Bone marrow (tissue), 2 donors: ENCODE data around the gene FBXW7.

Experiments
- DNase-seq, 2 donors: peaks; one replicate each; lab custom pipeline; 2025; lab: John Stamatoyannopoulos, UW

Gene FBXW7

GRCh38 chr4:152328582-152328981 lies 207.3 kb downstream of the FBXW7 start:
- no peak for DNase-seq

DNA sequence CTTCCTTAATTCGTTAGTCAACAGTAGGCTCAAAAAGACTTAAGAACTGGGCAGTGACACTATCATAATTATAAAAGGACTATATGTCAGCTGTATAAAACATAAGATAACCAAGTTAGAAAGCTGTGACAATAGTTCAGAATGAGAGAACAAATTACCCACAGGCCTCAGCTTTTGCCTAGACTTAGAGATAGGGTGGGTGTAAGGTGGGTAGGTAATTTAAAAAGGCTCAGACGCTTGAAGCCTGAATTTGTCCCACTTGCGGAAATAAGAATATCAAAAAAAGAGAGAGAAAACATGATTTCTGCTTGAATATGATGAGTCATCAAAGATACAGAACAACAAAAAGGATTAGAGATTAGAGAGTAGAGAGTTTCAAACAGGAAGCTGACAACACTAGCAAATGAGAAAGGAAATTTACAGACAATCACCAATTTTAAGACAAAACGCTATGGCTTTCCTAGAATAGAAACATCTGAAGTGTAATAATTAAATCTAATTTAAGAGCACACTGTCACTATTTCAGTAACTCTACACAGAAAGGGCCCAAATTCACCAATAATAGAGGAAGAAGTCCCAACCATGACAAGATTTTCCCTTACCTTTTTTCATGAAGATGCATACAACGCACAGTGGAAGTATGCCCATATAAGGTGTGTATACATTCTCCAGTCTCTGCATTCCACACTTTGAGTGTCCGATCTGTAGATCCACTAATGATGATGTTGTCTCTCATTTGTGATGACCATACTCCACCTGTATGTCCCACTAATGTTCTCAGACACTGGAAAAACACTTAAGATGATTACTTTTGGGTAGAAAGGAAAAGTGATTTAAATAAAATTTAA lies 208.1 kb downstream of the FBXW7 start:
- DNase-seq: no peak

DNA sequence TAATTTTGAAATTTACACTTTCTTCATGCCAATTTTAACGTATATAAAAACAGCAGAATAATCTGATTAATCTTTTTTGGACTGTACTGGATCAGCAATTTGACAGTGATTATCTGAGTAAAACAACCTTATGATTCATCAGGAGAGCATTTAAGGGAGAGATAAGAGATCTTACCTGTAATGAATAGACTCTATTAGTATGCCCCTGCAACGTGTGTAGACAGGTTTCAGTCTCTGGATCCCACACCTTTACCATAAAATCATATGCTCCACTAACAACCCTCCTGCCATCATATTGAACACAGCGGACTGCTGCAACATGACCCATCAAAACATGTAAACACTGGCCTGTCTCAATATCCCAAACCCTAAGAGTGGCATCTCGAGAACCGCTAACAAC lies 210.1 kb downstream of the FBXW7 start:
- DNase-seq: no peak

DNA sequence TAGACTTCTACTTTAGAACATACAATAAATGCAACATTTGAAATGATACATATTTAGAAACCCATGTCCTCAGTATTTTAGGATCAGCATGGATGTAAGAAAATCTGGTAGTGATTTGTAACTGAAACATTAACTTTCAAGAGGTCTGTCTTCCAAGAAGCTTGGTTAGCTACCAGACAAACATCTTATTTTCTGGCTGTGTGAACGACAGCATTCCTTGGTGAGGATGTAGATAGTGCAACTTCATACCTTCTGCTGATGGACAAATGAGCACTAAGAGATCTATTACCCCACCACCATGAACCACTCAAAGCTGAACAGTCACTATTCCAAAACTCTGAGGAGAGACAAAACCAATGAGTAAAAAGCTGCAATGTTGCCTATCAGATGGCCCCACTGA lies 212.7 kb downstream of the FBXW7 start:
- no peak for DNase-seq

- no peak for DNase-seq
Measured at GRCh38 chr4:152322656-152323055, 213.2 kb downstream of the FBXW7 start.

DNA sequence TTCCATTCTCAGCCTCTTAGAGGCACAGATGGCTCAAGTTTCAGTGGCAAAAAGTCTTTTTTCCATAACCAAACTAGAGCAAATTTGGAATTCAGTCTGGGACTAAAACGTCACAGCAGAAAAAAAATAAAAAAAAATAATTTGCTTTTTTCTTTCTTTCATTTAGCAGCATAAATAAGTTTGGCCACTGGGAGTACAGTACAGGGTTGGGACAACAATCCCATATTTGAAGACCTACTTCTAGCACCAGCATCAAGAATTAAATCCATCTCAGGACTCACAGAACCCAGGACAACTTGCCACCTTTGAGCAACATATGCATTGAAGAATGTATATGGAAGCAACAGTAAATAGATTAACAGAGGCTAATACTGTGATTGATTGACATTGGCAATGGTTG lies 214.0 kb downstream of the FBXW7 start:
- no peak for DNase-seq

DNA sequence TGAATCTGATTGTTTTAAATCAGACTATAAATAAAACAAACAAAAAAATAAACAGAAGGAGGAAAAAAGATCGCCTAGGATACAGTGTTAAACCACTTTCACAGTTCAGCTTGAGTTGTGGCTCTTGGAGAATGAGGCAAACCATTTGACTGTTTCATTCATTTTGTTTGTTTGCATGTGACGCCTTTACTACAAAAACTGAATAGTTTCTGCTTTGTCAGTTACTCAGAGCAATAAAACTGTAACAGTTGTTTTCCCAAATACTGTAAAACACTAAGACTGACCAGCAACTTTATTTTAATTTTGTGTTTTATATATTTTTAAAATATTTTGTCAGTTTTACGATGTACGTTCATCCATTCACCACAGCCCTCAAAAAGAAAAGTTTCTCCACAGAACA lies 214.5 kb downstream of the FBXW7 start:
- no peak for DNase-seq

DNA sequence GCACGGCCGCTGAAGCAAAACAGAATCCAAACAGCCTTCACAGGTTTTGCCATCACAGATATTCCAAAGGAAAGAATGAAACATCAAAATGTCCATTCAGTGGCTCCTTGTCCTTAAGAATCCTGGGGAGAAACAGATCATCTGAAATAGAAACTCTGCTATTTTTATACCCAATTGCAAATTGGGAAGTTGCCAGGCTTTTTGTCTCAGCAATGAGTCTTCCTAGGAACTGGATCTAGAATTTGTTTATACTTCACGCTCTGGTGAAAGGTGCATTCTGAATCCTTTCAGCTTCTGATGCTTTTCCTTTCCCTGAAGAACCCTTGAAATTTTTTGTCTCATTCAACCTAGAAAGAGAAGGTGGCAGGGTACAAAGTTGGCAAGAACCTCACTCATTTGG lies 218.9 kb downstream of the FBXW7 start:
- DNase-seq: no peak

GRCh38 chr4:152310257-152310656 lies 225.6 kb downstream of the FBXW7 start:
- no peak for DNase-seq

DNA sequence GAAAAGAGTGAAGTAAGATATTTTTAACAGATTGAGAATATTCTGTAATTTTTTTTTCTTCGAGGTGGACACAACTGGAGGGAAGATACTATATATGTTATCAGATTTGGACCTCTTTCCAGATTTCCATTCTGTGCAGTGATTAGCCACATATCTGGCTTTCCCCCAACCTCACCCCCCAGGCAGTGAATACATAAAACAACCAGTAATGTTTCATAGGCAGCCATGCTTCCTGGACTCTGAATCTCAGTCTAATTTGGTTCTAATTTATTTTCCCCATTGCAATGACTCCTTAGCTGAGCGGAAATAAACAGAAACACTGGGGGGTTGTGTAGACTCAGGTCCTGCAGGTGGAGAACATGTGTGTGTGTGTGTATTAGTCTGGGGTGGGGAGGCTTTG lies 226.5 kb downstream of the FBXW7 start:
- no peak for DNase-seq

GRCh38 chr4:152308951-152309350 lies 226.9 kb downstream of the FBXW7 start:
- no peak for DNase-seq

DNA sequence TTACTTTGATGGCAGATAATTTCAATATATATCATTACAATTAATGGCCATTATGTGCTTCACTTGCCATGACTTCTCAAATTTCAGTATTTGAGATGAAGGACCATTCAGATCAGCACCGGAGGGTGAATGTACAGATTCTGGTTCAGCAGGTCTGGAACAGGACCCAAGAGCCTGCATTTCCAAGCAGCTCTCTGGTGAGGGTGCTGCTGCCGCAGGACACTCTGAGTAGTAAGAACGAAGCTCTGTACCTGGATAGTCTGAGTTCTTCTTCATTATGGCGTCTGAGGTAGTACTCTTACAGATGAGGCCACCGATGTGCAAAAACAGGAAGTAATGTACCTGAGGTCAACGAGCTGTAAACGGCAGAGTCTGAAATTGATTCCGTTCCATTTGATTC lies 228.2 kb downstream of the FBXW7 start:
- DNase-seq: no peak

- DNase-seq: no peak
Measured at GRCh38 chr4:152306541-152306940, 229.4 kb downstream of the FBXW7 start.

GRCh38 chr4:152304220-152304619 lies 231.7 kb downstream of the FBXW7 start:
- DNase-seq: no peak

DNA sequence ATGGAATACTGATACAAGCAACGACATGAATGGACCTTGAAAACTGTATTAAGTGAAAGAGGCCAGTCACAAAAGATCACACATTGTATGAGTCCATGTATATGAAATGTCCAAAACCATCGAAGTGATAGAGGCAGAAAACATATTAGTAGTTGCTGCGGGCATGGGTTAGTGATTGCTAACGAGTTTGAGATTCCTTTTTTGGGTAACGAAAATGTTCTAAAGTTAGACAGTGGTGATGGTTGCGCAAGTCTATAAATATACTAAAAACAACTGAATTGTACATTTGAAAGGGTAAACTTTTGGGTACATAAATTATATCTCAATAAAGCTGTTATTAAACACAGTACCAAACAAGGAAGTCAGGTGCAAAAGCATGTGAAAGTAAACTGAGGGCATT lies 234.5 kb downstream of the FBXW7 start:
- no peak for DNase-seq

- no peak for DNase-seq
Measured at GRCh38 chr4:152299553-152299952, 236.3 kb downstream of the FBXW7 start.

DNA sequence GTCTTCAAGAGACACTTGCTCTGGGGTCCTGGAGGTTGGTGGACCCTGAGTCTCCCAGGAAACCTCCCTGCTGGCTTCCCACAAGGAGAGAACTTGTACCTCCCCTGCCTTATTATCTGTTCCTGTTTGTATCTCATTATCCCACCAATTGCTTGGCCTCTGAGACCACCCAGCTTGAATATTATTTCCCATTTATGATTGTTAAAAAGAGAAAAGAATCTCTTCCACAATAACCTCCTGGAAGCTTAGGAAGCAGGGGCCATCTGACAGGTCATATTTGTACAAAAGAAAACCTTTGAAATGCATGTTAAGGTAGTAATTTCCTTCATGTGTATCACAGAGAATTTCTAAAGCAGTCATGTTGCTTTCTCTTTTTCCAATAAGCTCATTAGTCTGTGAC lies 239.5 kb downstream of the FBXW7 start:
- DNase-seq: no peak

DNA sequence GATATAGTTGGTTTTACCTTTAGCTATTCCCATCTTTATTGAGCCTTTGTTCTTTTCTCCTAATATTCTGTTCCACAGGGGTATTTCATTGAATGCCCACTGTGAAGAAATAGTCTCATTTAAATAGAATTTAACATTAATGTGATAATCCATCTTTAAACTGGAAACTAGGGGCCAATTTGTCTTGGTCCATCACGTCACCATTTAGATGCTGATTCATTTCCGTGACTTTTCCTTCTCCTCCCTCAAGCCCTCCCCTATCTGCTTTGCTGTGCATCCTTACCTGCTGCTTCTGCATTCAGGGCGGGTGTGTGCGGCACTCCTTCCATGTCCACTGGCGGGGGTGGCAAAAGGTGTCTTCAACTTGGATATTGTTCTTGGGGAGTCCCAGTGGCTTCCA lies 241.1 kb downstream of the FBXW7 start:
- DNase-seq: no peak

DNA sequence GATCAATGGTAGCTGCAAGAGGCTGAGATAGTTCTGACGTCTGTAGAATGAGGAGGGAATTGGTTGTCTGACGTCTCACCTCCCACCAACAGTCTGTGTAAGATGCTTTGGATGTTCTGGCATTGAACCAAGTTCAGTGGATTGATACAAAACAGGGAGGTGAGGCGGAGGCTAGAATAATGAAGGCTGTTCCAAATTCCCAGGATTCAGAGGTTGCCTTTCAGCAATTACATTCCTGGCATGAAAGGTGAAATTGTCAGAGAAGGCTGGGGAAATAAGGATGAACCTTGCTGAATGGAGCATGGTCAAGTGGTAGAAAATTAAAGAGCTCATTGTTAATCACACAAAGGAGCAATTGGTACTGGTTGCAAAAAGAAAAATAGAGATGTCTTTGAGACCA lies 241.6 kb downstream of the FBXW7 start:
- no peak for DNase-seq

DNA sequence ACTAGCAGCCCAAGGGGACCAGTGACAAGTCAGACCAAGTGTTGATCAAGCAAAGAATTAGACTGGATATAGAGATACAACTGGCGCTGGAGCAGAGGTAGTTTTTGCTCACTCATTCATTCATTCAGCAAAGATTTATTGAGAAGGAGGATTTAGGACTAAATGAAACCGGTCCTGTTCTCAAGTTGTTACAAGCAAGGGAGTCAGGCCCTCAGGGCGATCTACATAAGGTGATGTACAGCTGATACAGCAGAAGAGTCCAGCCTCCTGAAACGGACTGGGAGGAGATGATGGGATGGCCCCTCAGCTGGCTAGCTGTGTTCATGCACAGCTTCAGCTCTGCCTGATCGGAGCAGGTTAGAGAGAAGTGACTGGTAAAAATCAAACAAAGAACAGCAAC lies 242.4 kb downstream of the FBXW7 start:
- DNase-seq: no peak

DNA sequence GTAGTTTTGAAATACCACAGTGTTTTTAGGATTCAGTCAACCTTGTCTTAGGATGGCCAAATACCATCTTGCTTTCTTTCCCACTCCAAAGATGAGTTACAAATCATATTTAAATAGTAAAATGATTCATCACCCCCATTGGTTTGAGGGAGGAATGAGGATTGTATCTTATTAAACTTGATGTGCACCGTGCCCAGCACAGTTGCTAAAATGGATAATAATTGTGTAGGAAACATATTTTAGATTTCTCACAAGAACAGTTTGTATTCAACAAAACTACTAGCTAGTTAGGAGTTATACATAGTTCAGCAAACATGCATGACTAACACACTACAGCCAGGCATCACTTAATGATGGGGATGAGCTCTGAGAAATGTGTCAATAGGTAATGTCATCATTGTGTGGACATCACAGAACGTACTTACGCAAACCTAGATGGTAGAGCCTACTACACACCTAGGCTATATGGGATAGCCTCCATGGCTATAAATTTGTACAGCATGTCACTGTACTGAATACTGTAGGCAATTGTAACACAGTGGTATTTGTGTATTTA lies 245.4 kb downstream of the FBXW7 start:
- DNase-seq: no peak

DNA sequence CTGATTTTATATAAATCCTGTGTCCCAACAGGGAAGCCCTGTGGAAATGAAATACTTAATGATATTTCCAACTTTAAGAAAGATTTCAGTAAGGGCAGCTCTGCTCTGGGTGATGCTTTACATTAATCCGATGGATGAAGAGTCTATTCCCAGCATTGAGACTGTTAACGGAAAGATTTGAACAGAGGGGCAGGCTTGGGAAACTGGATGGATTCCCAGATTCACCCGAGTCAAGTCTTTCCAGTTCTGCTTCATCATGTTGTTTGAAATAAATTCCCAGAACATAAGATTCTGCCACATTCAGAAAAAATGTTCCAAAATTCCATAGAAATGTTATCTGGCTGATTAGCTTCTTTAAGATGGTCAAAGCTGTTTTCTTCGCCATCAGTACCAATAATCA lies 246.0 kb downstream of the FBXW7 start:
- no peak for DNase-seq

DNA sequence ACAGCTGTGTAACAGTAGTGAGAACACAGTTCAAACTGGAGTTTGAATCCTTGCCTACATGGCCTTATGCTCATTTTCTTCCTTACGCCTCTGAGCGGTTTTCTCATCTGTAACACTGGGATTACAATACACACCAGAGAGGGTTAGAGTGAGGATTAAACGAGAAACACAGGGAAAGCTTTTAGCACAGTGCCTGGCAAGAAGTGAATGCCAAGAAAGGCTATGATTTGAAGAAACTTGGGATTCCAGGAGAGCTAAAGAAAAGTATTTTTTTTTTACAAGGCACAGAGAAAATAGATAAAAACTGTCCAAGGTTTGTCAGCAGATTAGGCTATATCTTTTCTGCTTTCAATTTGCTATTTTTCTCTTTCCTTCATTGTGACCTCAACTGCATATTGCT lies 246.4 kb downstream of the FBXW7 start:
- no peak for DNase-seq
